GM23338 (cell line): ENCODE data around the gene CMBL. TPM values are rescaled to one million over a fixed set of nuclear protein-coding genes. Genes with fewer than 3 reads are reported as not detected.
A peak's percentile ranks its signal among the peaks of the same experiment; 100 is the strongest.

Source experiments
- ATAC-seq: fragments of 200-7000 bp; cut with Tn5 transposase; 3 replicates; pipeline ENCODE4 v1.9.1; 2020
- DNase-seq: peaks from one replicate; pipeline ENCODE4 v3.0.0-alpha.2; 2015; ENCODE audit warnings: low spot score
- H2AFZ ChIP-seq: fragments of 200-600 bp; sonication (generic); 2 replicates; pipeline ENCODE4 v1.8.0; 2016; ENCODE audit warnings: antibody characterized with exemption, mild to moderate bottlenecking, moderate library complexity
- H3F3A ChIP-seq: fragments of 200-600 bp; sonication (generic); replicated peaks from 2 replicates; pipeline ENCODE4 v1.8.0; 2017; ENCODE audit warnings: antibody characterized with exemption, mixed run types, low read depth
- H3K27ac ChIP-seq: fragments of 200-600 bp; sonication (generic); 2 replicates; pipeline ENCODE4 v1.6.1; 2016; ENCODE audit warnings: low read depth
- H3K27me3 ChIP-seq: fragments of 200-600 bp; sonication (generic); 2 replicates; pipeline ENCODE4 v1.8.0; 2016; ENCODE audit warnings: mild to moderate bottlenecking, mixed run types, moderate library complexity; ENCODE audit not compliant: insufficient read depth
- H3K36me3 ChIP-seq: fragments of 200-600 bp; sonication (generic); 2 replicates; pipeline ENCODE4 v1.8.0; 2016; ENCODE audit warnings: mild to moderate bottlenecking; ENCODE audit not compliant: insufficient read depth
- H3K4me1 ChIP-seq: fragments of 200-600 bp; sonication (generic); 2 replicates; pipeline ENCODE4 v1.8.0; 2016; ENCODE audit warnings: mild to moderate bottlenecking, moderate library complexity; ENCODE audit not compliant: insufficient read depth
- H3K4me2 ChIP-seq: fragments of 200-600 bp; sonication (generic); 2 replicates; pipeline ENCODE4 v1.7.1; 2017; ENCODE audit warnings: mixed run types
- H3K4me3 ChIP-seq: fragments of 200-600 bp; sonication (generic); 2 replicates; pipeline ENCODE4 v1.6.1; 2016; ENCODE audit warnings: mixed run types
- H3K79me2 ChIP-seq: fragments of 200-600 bp; sonication (generic); replicated peaks from 2 replicates; pipeline ENCODE4 v1.8.0; 2017; ENCODE audit warnings: mild to moderate bottlenecking; ENCODE audit not compliant: insufficient read depth
- H3K9me2 ChIP-seq: fragments of 200-600 bp; sonication (generic); 2 replicates; pipeline ENCODE4 v1.8.0; 2017; ENCODE audit not compliant: insufficient read depth
- H4K20me1 ChIP-seq: fragments of 200-600 bp; sonication (generic); replicated peaks from 2 replicates; pipeline ENCODE4 v1.8.0; 2017; ENCODE audit warnings: mild to moderate bottlenecking; ENCODE audit not compliant: insufficient read depth
- H3K27ac Mint-ChIP-seq: 2 replicates; pipeline ENCODE4 v1.8.0; 2020; ENCODE audit warnings: inconsistent platforms, mild to moderate bottlenecking, moderate library complexity, mixed read lengths
- H3K27me3 Mint-ChIP-seq: 3 replicates; pipeline ENCODE4 v1.8.0; 2022; ENCODE audit warnings: low read depth, mild to moderate bottlenecking, moderate library complexity, mixed read lengths, inconsistent platforms; ENCODE audit not compliant: insufficient read depth, poor library complexity
- H3K36me3 Mint-ChIP-seq: 3 replicates; pipeline ENCODE4 v1.8.0; 2021; ENCODE audit warnings: low read depth, mild to moderate bottlenecking, inconsistent platforms, moderate library complexity, mixed read lengths
- H3K4me1 Mint-ChIP-seq: 3 replicates; pipeline ENCODE4 v1.8.0; 2020; ENCODE audit warnings: mild to moderate bottlenecking, inconsistent platforms, mixed read lengths
- H3K4me3 Mint-ChIP-seq: 3 replicates; pipeline ENCODE4 v1.8.0; 2021; ENCODE audit warnings: moderate library complexity, mild to moderate bottlenecking, inconsistent platforms, mixed read lengths
- H3K9me3 Mint-ChIP-seq: 3 replicates; pipeline ENCODE4 v1.8.0; 2020; ENCODE audit warnings: moderate library complexity, mild to moderate bottlenecking, inconsistent platforms, mixed read lengths
- CREB1 ChIP-seq: fragments of 250-450 bp; sonication (Bioruptor Pico); IDR thresholded peaks from 2 replicates; pipeline ENCODE4 v1.5.0; 2020; ENCODE audit warnings: low read depth, mild to moderate bottlenecking, moderate library complexity
- CTCF ChIP-seq, 2 experiments: fragments of 200-600 bp in 1 of 2; sonication (generic) in 1 of 2; conservative IDR thresholded peaks; 2 replicates each; pipeline versions ENCODE4 v1.5.1 to v1.6.1; 2016 to 2017; ENCODE audit warnings: antibody characterized with exemption in 2 of 2, low read depth in 2 of 2, mild to moderate bottlenecking in 2 of 2, moderate library complexity in 1 of 2
- ETS1 ChIP-seq: IDR thresholded peaks from 2 replicates; pipeline ENCODE4 v1.6.1; 2016; ENCODE audit warnings: antibody characterized with exemption
- POLR2AphosphoS5 ChIP-seq: IDR thresholded peaks from 2 replicates; pipeline ENCODE4 v1.6.1; 2016; ENCODE audit warnings: antibody characterized with exemption, low read depth
- ZNF462 ChIP-seq: fragments of 250-450 bp; sonication (Bioruptor Pico); IDR thresholded peaks from 2 replicates; pipeline ENCODE4 v1.5.0; 2020; ENCODE audit warnings: mild to moderate bottlenecking, moderate library complexity
- polyA plus RNA-seq: library from polyadenylated mRNA; unstranded; fragments of >200 nt; fragmentation: Nextera tagmentation; extraction: Ambion mirVana; gene quantifications from 2 replicates; pipeline ENCODE4 v1.2.1, GENCODE V29; 2016
- total RNA-seq: library from RNA; depleted of rRNA; stranded (reverse); fragments of >200 nt; shearing (Covaris generic); gene quantifications from 2 replicates; pipeline ENCODE4 v1.2.3, GENCODE V29; 2014

Gene CMBL
- total and polyA plus RNA-seq, 2 experiments from 2014 or later, result 13.2 to 24.1 TPM

- Histone ChIP-seq H3F3A (peaks cover 9% of the 10 kb centered on the region; the same call in 1 of the 2 replicates), H3K4me1 (peaks cover 17% of the 10 kb centered on the region), H3K4me3 (peak within 1 kb of the TSS; percentile 100), H3K79me2 (peaks cover 86% of the 10 kb centered on the region), H3K36me3 (peaks cover 19% of the 10 kb centered on the region), H3K4me2 (peak within 1 kb of the TSS; percentile 100), H4K20me1 (peaks cover 42% of the 10 kb centered on the region), H3K27me3 (no peaks in the 10 kb centered on the region), H3K9me2 (no peaks in the 10 kb centered on the region), H3K27ac (peak within 1 kb of the TSS; percentile 95), H2AFZ (peak within 1 kb of the TSS; percentile 73)
- TF ChIP-seq ZNF462 (CRISPR knock-in tag), result no peak
- TF ChIP-seq POLR2AphosphoS5, result peak; percentile 94
- TF ChIP-seq CREB1 (CRISPR knock-in tag), result no peak
- peak; percentile 55 for TF ChIP-seq ETS1
- no peak for TF ChIP-seq CTCF (conservative IDR thresholded peaks at IDR 0.05; ENCODE audit: low read depth in 2 of 2)
- peaks cover 5% of the 10 kb centered on the region for H3K27me3 Mint-ChIP-seq
- peak within 1 kb of the TSS; percentile 100 for H3K27ac Mint-ChIP-seq
- H3K4me3 Mint-ChIP-seq, result peak within 1 kb of the TSS; percentile 99
- ATAC-seq, result peak; percentile 71
- peak; percentile 96 for DNase-seq
- H3K9me3 Mint-ChIP-seq, result no peaks in the 10 kb centered on the region; the same call in 2 of the 3 replicates
- H3K4me1 Mint-ChIP-seq, result peaks cover 26% of the 10 kb centered on the region
- peaks cover 45% of the 10 kb centered on the region for H3K36me3 Mint-ChIP-seq
Observed at GRCh38 chr5:10249948-10250805, 57.5 kb downstream of the CMBL start, which contains the start of gene CCT5. Gene CCT5 (plus strand): TSS chr5:10250280. CDS start chr5:10250341, 61 bp downstream.
